ENCODE data around the gene LGMN. TPM values are rescaled to one million over a fixed set of nuclear protein-coding genes. Genes with fewer than 3 reads are reported as not detected.

Gene LGMN
- total RNA-seq, 1 donor from 2014 or later = 158 TPM

- intact Hi-C loops (cut with DNase I) = no loop called here
- no peaks in the 10 kb centered on the region for H3K36me3 ChIP-seq
Measured at GRCh38 chr14:92698393-92698792, 50.0 kb downstream of the LGMN start.

GRCh38 chr14:92696366-92696765 is 52.1 kb downstream of the LGMN start:
- Histone ChIP-seq H3K27me3 (ENCODE audit: low read depth) (no peaks in the 10 kb centered on the region), H3K4me1 (peaks cover 17% of the 10 kb centered on the region), H3K9me3 (no peaks in the 10 kb centered on the region), H3K27ac (no peak overlapping the region), H3K4me3 (no peak overlapping the region), H3K36me3 (no peaks in the 10 kb centered on the region)
- ATAC-seq (no peak), DNase-seq (no peak)
- TF ChIP-seq CTCF (IDR thresholded peaks at IDR 0.05) = no peak
- intact Hi-C loops (cut with DNase I) = no loop called here

More at GRCh38 chr14:92698393-92698792, 50.0 kb downstream of the LGMN start:
- Histone ChIP-seq H3K27ac (no peak overlapping the region), H3K4me1 (peaks cover 5% of the 10 kb centered on the region), H3K4me3 (no peak overlapping the region), H3K9me3 (no peaks in the 10 kb centered on the region), H3K27me3 (ENCODE audit: low read depth) (no peaks in the 10 kb centered on the region)
- DNase-seq (no peak), ATAC-seq (no peak)
- TF ChIP-seq CTCF (IDR thresholded peaks at IDR 0.05) = no peak

GRCh38 chr14:92695562-92695961 is 52.9 kb downstream of the LGMN start:
- Histone ChIP-seq H3K27me3 (ENCODE audit: low read depth) (no peaks in the 10 kb centered on the region), H3K36me3 (no peaks in the 10 kb centered on the region), H3K4me3 (no peak overlapping the region), H3K27ac (no peak overlapping the region), H3K9me3 (no peaks in the 10 kb centered on the region), H3K4me1 (peaks cover 17% of the 10 kb centered on the region)
- intact Hi-C loops (cut with DNase I) = no loop called here
- DNase-seq (no peak), ATAC-seq (no peak)
- TF ChIP-seq CTCF (IDR thresholded peaks at IDR 0.05) = no peak

GRCh38 chr14:92694807-92695206 is 53.6 kb downstream of the LGMN start:
- DNase-seq (no peak), ATAC-seq (no peak)
- H3K9me3 ChIP-seq = no peaks in the 10 kb centered on the region
- no peak overlapping the region for H3K4me3 ChIP-seq
- H3K27me3 ChIP-seq (ENCODE audit: low read depth) = no peaks in the 10 kb centered on the region
- H3K27ac ChIP-seq = no peak overlapping the region
- intact Hi-C loops (cut with DNase I) = no loop called here
- no peaks in the 10 kb centered on the region for H3K36me3 ChIP-seq
- TF ChIP-seq CTCF (IDR thresholded peaks at IDR 0.05) = no peak
- peaks cover 17% of the 10 kb centered on the region for H3K4me1 ChIP-seq

- intact Hi-C loops (cut with DNase I) = no loop called here
- no peak for TF ChIP-seq CTCF (IDR thresholded peaks at IDR 0.05)
- no peak for DNase-seq
- ATAC-seq = no peak
- H3K36me3 ChIP-seq = no peaks in the 10 kb centered on the region
- H3K9me3 ChIP-seq = no peaks in the 10 kb centered on the region
- peaks cover 17% of the 10 kb centered on the region for H3K4me1 ChIP-seq
- no peak overlapping the region for H3K4me3 ChIP-seq
- H3K27ac ChIP-seq = no peak overlapping the region
- H3K27me3 ChIP-seq (ENCODE audit: low read depth) = no peaks in the 10 kb centered on the region
Measured at GRCh38 chr14:92693998-92694795, 54.2 kb downstream of the LGMN start.

All from lower lobe of right lung (tissue), 2 donors.